ENCODE data around the gene RAP2A. TPM values are rescaled to one million over a fixed set of nuclear protein-coding genes. Genes with fewer than 3 reads are reported as not detected.

RAP2A gene
- total RNA-seq: 29.8 and 35.0 TPM in 2 replicates
- polyA plus RNA-seq: 14.8 and 31.4 TPM in 2 replicates
- polyA plus RNA-seq (2012): 15.6 and 28.8 TPM in 2 replicates
- 25.7 and 41.0 TPM in 2 replicates for polyA minus RNA-seq (ENCODE audit: low replicate concordance)

DNA sequence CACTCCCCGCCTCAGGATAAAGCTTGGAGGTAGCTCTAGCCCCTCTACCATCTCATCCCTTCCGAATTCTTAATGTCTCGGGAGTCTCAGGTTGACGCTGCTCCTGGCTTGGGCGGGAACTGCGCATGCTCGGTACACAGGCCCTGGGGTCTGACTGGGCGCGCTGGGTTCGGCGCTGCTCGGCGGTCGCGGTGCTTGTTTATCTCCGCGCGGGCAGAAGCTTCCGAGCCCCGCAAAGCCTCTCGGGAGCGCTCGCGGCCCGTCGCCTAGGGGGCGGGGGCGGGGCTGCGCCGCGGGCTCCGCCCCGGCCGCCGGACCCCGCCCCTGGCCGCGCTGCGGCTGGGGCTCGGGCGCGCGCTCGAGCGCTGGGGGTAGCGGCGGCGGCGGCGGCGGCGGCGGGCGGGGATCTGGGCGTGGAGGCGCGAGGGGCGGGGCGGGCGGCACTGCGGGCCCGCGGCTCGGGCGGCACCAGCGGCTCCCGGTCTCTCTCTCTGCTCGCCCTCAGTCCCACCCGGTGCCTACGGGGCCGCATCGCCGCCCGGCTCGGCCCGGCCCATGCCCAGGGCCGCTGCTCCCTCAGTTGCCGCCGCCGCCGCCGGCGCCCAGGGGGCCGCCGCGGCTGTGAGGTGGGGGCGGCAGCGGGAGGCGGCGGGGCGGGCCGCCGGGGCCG lies at the start of gene RAP2A:
Gene RAP2A, plus strand, starts transcription at position 443 of the 670 bp plus-strand sequence. CDS start 302 bp downstream, outside the sequence.
- Histone ChIP-seq H3K27ac (ENCODE audit: insufficient read depth, low read length) (peak within 1 kb of the TSS; percentile 100), H3K79me2 (ENCODE audit: control insufficient read depth, insufficient read depth, low read length) (peaks cover 35% of the 10 kb centered on the region), H3K9me3 (ENCODE audit: control insufficient read depth, insufficient read depth, low read depth, low read length) (no peaks in the 10 kb centered on the region), H3K4me2 (ENCODE audit: extremely low read depth, insufficient read depth, low read length) (peak within 1 kb of the TSS; percentile 98), H3K27me3 (ENCODE audit: control insufficient read depth, insufficient read depth, low read length) (no peaks in the 10 kb centered on the region), H2AFZ (ENCODE audit: low read length) (peak within 1 kb of the TSS; percentile 87), H3K36me3 (ENCODE audit: control insufficient read depth, insufficient read depth, low read length) (peaks cover 3% of the 10 kb centered on the region), H4K20me1 (ENCODE audit: control insufficient read depth, extremely low read depth, insufficient read depth, low read length) (no peaks in the 10 kb centered on the region), H3K4me3 (replicated peaks in 1 of 4; ENCODE audit: control extremely low read depth in 1 of 4, insufficient read depth in 1 of 4, low read depth in 3 of 4, low read length in 4 of 4) (peak within 1 kb of the TSS; percentile 85 to 94 (median 91)), H3K4me1 (ENCODE audit: control insufficient read depth, extremely low read depth, insufficient read depth, low read length) (no peaks in the 10 kb centered on the region), H3K9ac (ENCODE audit: insufficient read depth, low read length) (peak within 1 kb of the TSS; percentile 97)
- TF ChIP-seq, protein P1, sequence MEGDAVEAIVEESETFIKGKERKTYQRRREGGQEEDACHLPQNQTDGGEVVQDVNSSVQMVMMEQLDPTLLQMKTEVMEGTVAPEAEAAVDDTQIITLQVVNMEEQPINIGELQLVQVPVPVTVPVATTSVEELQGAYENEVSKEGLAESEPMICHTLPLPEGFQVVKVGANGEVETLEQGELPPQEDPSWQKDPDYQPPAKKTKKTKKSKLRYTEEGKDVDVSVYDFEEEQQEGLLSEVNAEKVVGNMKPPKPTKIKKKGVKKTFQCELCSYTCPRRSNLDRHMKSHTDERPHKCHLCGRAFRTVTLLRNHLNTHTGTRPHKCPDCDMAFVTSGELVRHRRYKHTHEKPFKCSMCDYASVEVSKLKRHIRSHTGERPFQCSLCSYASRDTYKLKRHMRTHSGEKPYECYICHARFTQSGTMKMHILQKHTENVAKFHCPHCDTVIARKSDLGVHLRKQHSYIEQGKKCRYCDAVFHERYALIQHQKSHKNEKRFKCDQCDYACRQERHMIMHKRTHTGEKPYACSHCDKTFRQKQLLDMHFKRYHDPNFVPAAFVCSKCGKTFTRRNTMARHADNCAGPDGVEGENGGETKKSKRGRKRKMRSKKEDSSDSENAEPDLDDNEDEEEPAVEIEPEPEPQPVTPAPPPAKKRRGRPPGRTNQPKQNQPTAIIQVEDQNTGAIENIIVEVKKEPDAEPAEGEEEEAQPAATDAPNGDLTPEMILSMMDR (conservative IDR thresholded peaks at IDR 0.05 in 1 of 2, IDR thresholded peaks at IDR 0.05 in 1 of 2; ENCODE audit: low read depth in 1 of 2, low read length in 2 of 2): no peak
- no peak for TF ChIP-seq EZH2 (IDR thresholded peaks at IDR 0.05; ENCODE audit: low read length, missing control alignments)
- DNase-seq (ENCODE audit: low read depth in 2 of 2): peak; percentile 88 to 93

- Histone ChIP-seq H4K20me1 (ENCODE audit: control insufficient read depth, extremely low read depth, insufficient read depth, low read length) (no peaks in the 10 kb centered on the region), H3K79me2 (ENCODE audit: control insufficient read depth, insufficient read depth, low read length) (no peaks in the 10 kb centered on the region), H3K4me1 (ENCODE audit: control insufficient read depth, extremely low read depth, insufficient read depth, low read length) (no peaks in the 10 kb centered on the region), H3K9me3 (ENCODE audit: control insufficient read depth, insufficient read depth, low read depth, low read length) (no peaks in the 10 kb centered on the region), H3K4me3 (replicated peaks in 1 of 4; ENCODE audit: control extremely low read depth in 1 of 4, insufficient read depth in 1 of 4, low read depth in 3 of 4, low read length in 4 of 4) (no peak overlapping the region), H3K9ac (ENCODE audit: insufficient read depth, low read length) (no peak overlapping the region), H3K27me3 (ENCODE audit: control insufficient read depth, insufficient read depth, low read length) (no peaks in the 10 kb centered on the region), H3K4me2 (ENCODE audit: extremely low read depth, insufficient read depth, low read length) (no peak overlapping the region), H3K36me3 (ENCODE audit: control insufficient read depth, insufficient read depth, low read length) (no peaks in the 10 kb centered on the region), H2AFZ (ENCODE audit: low read length) (no peak overlapping the region), H3K27ac (ENCODE audit: insufficient read depth, low read length) (no peak overlapping the region)
- TF ChIP-seq EZH2 (IDR thresholded peaks at IDR 0.05; ENCODE audit: low read length, missing control alignments): no peak
- TF ChIP-seq, protein P1 (conservative IDR thresholded peaks at IDR 0.05 in 1 of 2, IDR thresholded peaks at IDR 0.05 in 1 of 2; ENCODE audit: low read depth in 1 of 2, low read length in 2 of 2): no peak
- no peak for DNase-seq (ENCODE audit: low read depth in 2 of 2)
These were observed 49.6 kb upstream of the RAP2A start for GRCh38 chr13:97384371-97384770.

GRCh38 chr13:97385146-97385545 lies 48.8 kb upstream of the RAP2A start:
- no peak overlapping the region for H3K27ac ChIP-seq (ENCODE audit: insufficient read depth, low read length)
- H3K9me3 ChIP-seq (ENCODE audit: control insufficient read depth, insufficient read depth, low read depth, low read length): no peaks in the 10 kb centered on the region
- peak in 1 of 2 donors; percentile 80 for DNase-seq (ENCODE audit: low read depth in 2 of 2)

More at GRCh38 chr13:97385146-97385545, 48.8 kb upstream of the RAP2A start:
- Histone ChIP-seq H3K4me1 (ENCODE audit: control insufficient read depth, extremely low read depth, insufficient read depth, low read length) (no peaks in the 10 kb centered on the region), H3K4me3 (replicated peaks in 1 of 4; ENCODE audit: control extremely low read depth in 1 of 4, insufficient read depth in 1 of 4, low read depth in 3 of 4, low read length in 4 of 4) (no peak overlapping the region), H3K27me3 (ENCODE audit: control insufficient read depth, insufficient read depth, low read length) (no peaks in the 10 kb centered on the region), H3K4me2 (ENCODE audit: extremely low read depth, insufficient read depth, low read length) (no peak overlapping the region), H3K79me2 (ENCODE audit: control insufficient read depth, insufficient read depth, low read length) (no peaks in the 10 kb centered on the region), H4K20me1 (ENCODE audit: control insufficient read depth, extremely low read depth, insufficient read depth, low read length) (no peaks in the 10 kb centered on the region), H3K36me3 (ENCODE audit: control insufficient read depth, insufficient read depth, low read length) (no peaks in the 10 kb centered on the region), H3K9ac (ENCODE audit: insufficient read depth, low read length) (no peak overlapping the region), H2AFZ (ENCODE audit: low read length) (no peak overlapping the region)
- no peak for TF ChIP-seq EZH2 (IDR thresholded peaks at IDR 0.05; ENCODE audit: low read length, missing control alignments)
- TF ChIP-seq, protein P1 (conservative IDR thresholded peaks at IDR 0.05 in 1 of 2, IDR thresholded peaks at IDR 0.05 in 1 of 2; ENCODE audit: low read depth in 1 of 2, low read length in 2 of 2): no peak
